HepG2 (cell line): ENCODE data around the gene BDNF. TPM values are rescaled to one million over a fixed set of nuclear protein-coding genes. Genes with fewer than 3 reads are reported as not detected.

Experiments
- ATAC-seq: fragments of 200-7000 bp; cut with Tn5 transposase; 3 replicates; pipeline ENCODE4 v1.9.1; 2020; ENCODE audit warnings: mild to moderate bottlenecking, moderate library complexity
- BruUV-seq: library from RNA; stranded (reverse); fragments of 400-500 nt; replicated peaks from 2 replicates; lab custom pipeline; 2021; lab: Mats Ljungman, UMichigan
- CTCF ChIA-PET: fragments of 300-600 bp; formaldehyde crosslinking; extraction: SDS; loops from one replicate; lab custom pipeline; 2021; ENCODE audit warnings: low total read pairs, inconsistent platforms, low intra/inter-chr PET ratio; lab: Yijun Ruan, JAX
- POLR2A ChIA-PET: fragments of 350-600 bp; sonication (Branson Sonifier 250); formaldehyde crosslinking; loops from one replicate; lab custom pipeline; 2020; ENCODE audit warnings: antibody characterized with exemption, inconsistent platforms; lab: Yijun Ruan, JAX
- DNase-seq: peaks from one replicate; pipeline ENCODE4 v3.0.0-alpha.2; 2015; ENCODE audit warnings: low spot score
- FAIRE-seq: peaks from 3 replicates; lab custom pipeline; 2011; peaks lifted over from hg19 to GRCh38; lab: Jason Lieb, UNC
- H2AFZ ChIP-seq: one replicate; pipeline ENCODE4 v1.6.1; 2011; ENCODE audit warnings: low read length, inconsistent platforms
- H3K27ac ChIP-seq: fragments of 300-600 bp; 3 replicates; pipeline ENCODE4 v1.8.0; 2011; ENCODE audit warnings: mixed run types, mild to moderate bottlenecking, mixed read lengths, low read length, inconsistent platforms; ENCODE audit not compliant: insufficient read depth; ENCODE audit errors: extremely low read length
- H3K27me3 ChIP-seq, 2 experiments: fragments of 200-600 bp in 1 of 2; 2 replicates in 1 of 2; 3 replicates in 1 of 2; pipeline versions ENCODE4 v1.6.0 to v1.8.0; 2011; ENCODE audit warnings: low read length in 2 of 2, mild to moderate bottlenecking in 2 of 2, moderate library complexity in 2 of 2, inconsistent platforms in 1 of 2; ENCODE audit not compliant: insufficient read depth in 2 of 2, control insufficient read depth in 1 of 2
- H3K36me3 ChIP-seq, 2 experiments: fragments of 200-600 bp in 1 of 2; replicated peaks in 1 of 2; 2 replicates in 1 of 2; 3 replicates in 1 of 2; pipeline versions ENCODE4 v1.5.1 to v1.8.0; 2011; ENCODE audit warnings: low read length in 2 of 2, inconsistent platforms in 1 of 2; ENCODE audit not compliant: insufficient read depth in 2 of 2, control insufficient read depth in 1 of 2
- H3K4me1 ChIP-seq: 2 replicates; pipeline ENCODE4 v1.5.1; 2012; ENCODE audit warnings: low read length, inconsistent platforms; ENCODE audit not compliant: insufficient read depth
- H3K4me2 ChIP-seq: 2 replicates; pipeline ENCODE4 v1.6.0; 2011; ENCODE audit warnings: low read depth, low read length, inconsistent platforms
- H3K4me3 ChIP-seq, 3 experiments: fragments of 200-600 bp in 1 of 3; sonication (generic), shearing (Covaris generic) in 1 of 3; replicated peaks in 1 of 3; 2 replicates each; pipeline ENCODE4 v1.5.1; 2011 to 2016; ENCODE audit warnings: low read length in 3 of 3, inconsistent platforms in 2 of 3, low read depth in 2 of 3, mild to moderate bottlenecking in 2 of 3, control low read depth in 1 of 3, mixed read lengths in 1 of 3; ENCODE audit not compliant: insufficient read depth in 1 of 3
- H3K79me2 ChIP-seq: one replicate; pipeline ENCODE4 v1.6.1; 2011; ENCODE audit warnings: low read length, inconsistent platforms; ENCODE audit not compliant: insufficient read depth
- H3K9ac ChIP-seq: 2 replicates; pipeline ENCODE4 v1.6.0; 2011; ENCODE audit warnings: mild to moderate bottlenecking, low read depth, low read length, inconsistent platforms; ENCODE audit not compliant: insufficient read depth
- H3K9me3 ChIP-seq: 2 replicates; pipeline ENCODE4 v1.5.1; 2012; ENCODE audit warnings: mild to moderate bottlenecking, low read length
- H4K20me1 ChIP-seq: 2 replicates; pipeline ENCODE4 v1.6.0; 2011; ENCODE audit warnings: inconsistent platforms, mild to moderate bottlenecking, low read length, moderate library complexity; ENCODE audit not compliant: insufficient read depth
- CTCF ChIP-seq: sonication (generic); formaldehyde crosslinking; IDR thresholded peaks from 2 replicates; pipeline ENCODE4 v1.5.0; 2020; ENCODE audit warnings: mild to moderate bottlenecking, missing genetic modification reagents, moderate library complexity
- FIP1L1 ChIP-seq: fragments of 200-400 bp; formaldehyde crosslinking; IDR thresholded peaks from 2 replicates; pipeline ENCODE4 v1.6.1; 2018; ENCODE audit warnings: low read depth, mild to moderate bottlenecking, low read length, moderate library complexity, borderline replicate concordance; ENCODE audit not compliant: insufficient read depth
- ISX ChIP-seq: sonication (generic); formaldehyde crosslinking; conservative IDR thresholded peaks from 2 replicates; pipeline ENCODE4 v1.5.0; 2020; ENCODE audit warnings: missing genetic modification reagents
- RFX1 ChIP-seq: fragments of 450-650 bp; IDR thresholded peaks from 2 replicates; pipeline ENCODE4 v1.6.1; 2017
- SIX1 ChIP-seq: sonication (generic); formaldehyde crosslinking; IDR thresholded peaks from 2 replicates; pipeline ENCODE4 v1.4.0; 2020; ENCODE audit warnings: missing genetic modification reagents, borderline replicate concordance
- ZBTB26 ChIP-seq: IDR thresholded peaks from 2 replicates; pipeline ENCODE4 v1.6.1; 2016; ENCODE audit warnings: missing compliant biosample characterization, missing genetic modification reagents, borderline replicate concordance
- ZNF75D ChIP-seq: sonication (generic); formaldehyde crosslinking; IDR thresholded peaks from 2 replicates; pipeline ENCODE4 v1.8.1; 2023; ENCODE audit warnings: missing genetic modification reagents, mild to moderate bottlenecking, borderline replicate concordance
- WGBS: methylation state at CpG from one replicate; pipeline ENCODE4 v1.1.6; 2017; ENCODE audit warnings: low lambda C conversion rate; 5-methylcytosine and 5-hydroxymethylcytosine counted together
- in situ Hi-C: cut with HindIII; loops from 2 replicates; pipeline ENCODE4 v1.10.0; 2017; ENCODE audit warnings: low pct_unique_long_range_greater_than_20kb; ENCODE audit not compliant: extremely low pct_ligation_motif_present
- intact Hi-C: fragments of 100-400 bp; cut with micrococcal nuclease; formaldehyde crosslinking; loops from one replicate; pipeline ENCODE4 v1.10.0; 2022; ENCODE audit not compliant: unreplicated experiment
- polyA plus RNA-seq, 8 experiments: library from polyadenylated mRNA; depleted of rRNA in 3 of 8; stranded (reverse) in 7 of 8; unstranded in 1 of 8; fragments of >200 nt; fragmentation: Illumina TruSeq in 4 of 8; extraction: Trizol in 4 of 8; gene quantifications; 2 replicates each; pipeline versions ENCODE4 v1.2.1 to v1.2.3, GENCODE V29; 2011 to 2016; ENCODE audit warnings: low read depth in 4 of 8, missing spikeins in 1 of 8, mixed read lengths in 1 of 8; ENCODE audit not compliant: insufficient read depth in 1 of 8
- total RNA-seq, 5 experiments: library from RNA; depleted of rRNA; stranded (reverse); fragments of >200 nt; fragmentation: Illumina TruSeq; extraction: Trizol; gene quantifications; 2 replicates each; pipeline ENCODE4 v1.2.3, GENCODE V29; 2016; ENCODE audit warnings: low read depth in 1 of 5
- TF ChIP-seq, protein P1 (sequence below): sonication (generic); formaldehyde crosslinking; IDR thresholded peaks from 2 replicates; pipeline ENCODE4 v1.4.0; 2020; ENCODE audit warnings: missing genetic modification reagents
- TF ChIP-seq, protein P2 (sequence below): sonication (generic); formaldehyde crosslinking; IDR thresholded peaks from 2 replicates; pipeline ENCODE4 v1.5.0; 2020; ENCODE audit warnings: missing genetic modification reagents
- TF ChIP-seq, protein P3 (sequence below): sonication (generic); formaldehyde crosslinking; conservative IDR thresholded peaks from 2 replicates; pipeline ENCODE4 v1.4.0; 2020; ENCODE audit warnings: mild to moderate bottlenecking, missing genetic modification reagents, moderate library complexity

BDNF gene
- total and polyA plus RNA-seq, 2 of the 13 experiments (the other 11 are each of a cell fraction or from before 2014, with no cell fraction given) = 0.02 TPM; not detected in 1

- no peaks in the 10 kb centered on the region for H3K9me3 ChIP-seq
- 5% methylated on average over 26 of the region's 30 CpGs for WGBS
- in situ Hi-C loops (no loop called here), intact Hi-C loops (no loop called here)
- H4K20me1 ChIP-seq = no peaks in the 10 kb centered on the region
- TF ChIP-seq RFX1 (no peak), CTCF (CRISPR knock-in tag) (peak; percentile 37), ISX (CRISPR knock-in tag) (no peak), FIP1L1 (no peak), ZBTB26 (CRISPR knock-in tag) (no peak), SIX1 (CRISPR knock-in tag) (peak; percentile 30; the same call in 1 of the 2 replicates), ZNF75D (no peak)
- TF ChIP-seq, protein P1, sequence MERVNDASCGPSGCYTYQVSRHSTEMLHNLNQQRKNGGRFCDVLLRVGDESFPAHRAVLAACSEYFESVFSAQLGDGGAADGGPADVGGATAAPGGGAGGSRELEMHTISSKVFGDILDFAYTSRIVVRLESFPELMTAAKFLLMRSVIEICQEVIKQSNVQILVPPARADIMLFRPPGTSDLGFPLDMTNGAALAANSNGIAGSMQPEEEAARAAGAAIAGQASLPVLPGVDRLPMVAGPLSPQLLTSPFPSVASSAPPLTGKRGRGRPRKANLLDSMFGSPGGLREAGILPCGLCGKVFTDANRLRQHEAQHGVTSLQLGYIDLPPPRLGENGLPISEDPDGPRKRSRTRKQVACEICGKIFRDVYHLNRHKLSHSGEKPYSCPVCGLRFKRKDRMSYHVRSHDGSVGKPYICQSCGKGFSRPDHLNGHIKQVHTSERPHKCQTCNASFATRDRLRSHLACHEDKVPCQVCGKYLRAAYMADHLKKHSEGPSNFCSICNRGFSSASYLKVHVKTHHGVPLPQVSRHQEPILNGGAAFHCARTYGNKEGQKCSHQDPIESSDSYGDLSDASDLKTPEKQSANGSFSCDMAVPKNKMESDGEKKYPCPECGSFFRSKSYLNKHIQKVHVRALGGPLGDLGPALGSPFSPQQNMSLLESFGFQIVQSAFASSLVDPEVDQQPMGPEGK = peak; percentile 36; the same call in 1 of the 2 replicates
- TF ChIP-seq, protein P2, sequence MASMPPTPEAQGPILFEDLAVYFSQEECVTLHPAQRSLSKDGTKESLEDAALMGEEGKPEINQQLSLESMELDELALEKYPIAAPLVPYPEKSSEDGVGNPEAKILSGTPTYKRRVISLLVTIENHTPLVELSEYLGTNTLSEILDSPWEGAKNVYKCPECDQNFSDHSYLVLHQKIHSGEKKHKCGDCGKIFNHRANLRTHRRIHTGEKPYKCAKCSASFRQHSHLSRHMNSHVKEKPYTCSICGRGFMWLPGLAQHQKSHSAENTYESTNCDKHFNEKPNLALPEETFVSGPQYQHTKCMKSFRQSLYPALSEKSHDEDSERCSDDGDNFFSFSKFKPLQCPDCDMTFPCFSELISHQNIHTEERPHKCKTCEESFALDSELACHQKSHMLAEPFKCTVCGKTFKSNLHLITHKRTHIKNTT = no peak
- TF ChIP-seq, protein P3, sequence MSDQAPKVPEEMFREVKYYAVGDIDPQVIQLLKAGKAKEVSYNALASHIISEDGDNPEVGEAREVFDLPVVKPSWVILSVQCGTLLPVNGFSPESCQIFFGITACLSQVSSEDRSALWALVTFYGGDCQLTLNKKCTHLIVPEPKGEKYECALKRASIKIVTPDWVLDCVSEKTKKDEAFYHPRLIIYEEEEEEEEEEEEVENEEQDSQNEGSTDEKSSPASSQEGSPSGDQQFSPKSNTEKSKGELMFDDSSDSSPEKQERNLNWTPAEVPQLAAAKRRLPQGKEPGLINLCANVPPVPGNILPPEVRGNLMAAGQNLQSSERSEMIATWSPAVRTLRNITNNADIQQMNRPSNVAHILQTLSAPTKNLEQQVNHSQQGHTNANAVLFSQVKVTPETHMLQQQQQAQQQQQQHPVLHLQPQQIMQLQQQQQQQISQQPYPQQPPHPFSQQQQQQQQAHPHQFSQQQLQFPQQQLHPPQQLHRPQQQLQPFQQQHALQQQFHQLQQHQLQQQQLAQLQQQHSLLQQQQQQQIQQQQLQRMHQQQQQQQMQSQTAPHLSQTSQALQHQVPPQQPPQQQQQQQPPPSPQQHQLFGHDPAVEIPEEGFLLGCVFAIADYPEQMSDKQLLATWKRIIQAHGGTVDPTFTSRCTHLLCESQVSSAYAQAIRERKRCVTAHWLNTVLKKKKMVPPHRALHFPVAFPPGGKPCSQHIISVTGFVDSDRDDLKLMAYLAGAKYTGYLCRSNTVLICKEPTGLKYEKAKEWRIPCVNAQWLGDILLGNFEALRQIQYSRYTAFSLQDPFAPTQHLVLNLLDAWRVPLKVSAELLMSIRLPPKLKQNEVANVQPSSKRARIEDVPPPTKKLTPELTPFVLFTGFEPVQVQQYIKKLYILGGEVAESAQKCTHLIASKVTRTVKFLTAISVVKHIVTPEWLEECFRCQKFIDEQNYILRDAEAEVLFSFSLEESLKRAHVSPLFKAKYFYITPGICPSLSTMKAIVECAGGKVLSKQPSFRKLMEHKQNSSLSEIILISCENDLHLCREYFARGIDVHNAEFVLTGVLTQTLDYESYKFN (CRISPR knock-in tag) = no peak
- FAIRE-seq = no peak
- ATAC-seq = no peak
- ChIA-PET CTCF (interaction anchor here (1.3 kb wide), 1 partner anchor 1632 kb away, joined by 3 read pairs; no protein-coding TSS in a partner anchor), POLR2A (no interaction called here)
- H3K36me3 ChIP-seq = no peaks in the 10 kb centered on the region
- H3K27me3 ChIP-seq = peaks cover 0 to 36% of the 10 kb centered on the region in 2 experiments; a peak in 3 of 5 replicates
- no peak overlapping the region for H2AFZ ChIP-seq
- H3K4me1 ChIP-seq = peaks cover 29% of the 10 kb centered on the region
- DNase-seq = no peak
- no peak overlapping the region for H3K27ac ChIP-seq
- H3K4me2 ChIP-seq = peak overlapping the region; percentile 65
- peak overlapping the region; percentile 23 to 51 (median 40); a peak in 3 of 6 replicates for H3K4me3 ChIP-seq
- no peak overlapping the region for H3K9ac ChIP-seq
- no peaks in the 10 kb centered on the region for H3K79me2 ChIP-seq
- BruUV-seq = no TSS peak
Measured at GRCh38 chr11:27701355-27702105, 1.3 kb upstream of the BDNF start.
